ENCODE data around the gene COL24A1.

DNA sequence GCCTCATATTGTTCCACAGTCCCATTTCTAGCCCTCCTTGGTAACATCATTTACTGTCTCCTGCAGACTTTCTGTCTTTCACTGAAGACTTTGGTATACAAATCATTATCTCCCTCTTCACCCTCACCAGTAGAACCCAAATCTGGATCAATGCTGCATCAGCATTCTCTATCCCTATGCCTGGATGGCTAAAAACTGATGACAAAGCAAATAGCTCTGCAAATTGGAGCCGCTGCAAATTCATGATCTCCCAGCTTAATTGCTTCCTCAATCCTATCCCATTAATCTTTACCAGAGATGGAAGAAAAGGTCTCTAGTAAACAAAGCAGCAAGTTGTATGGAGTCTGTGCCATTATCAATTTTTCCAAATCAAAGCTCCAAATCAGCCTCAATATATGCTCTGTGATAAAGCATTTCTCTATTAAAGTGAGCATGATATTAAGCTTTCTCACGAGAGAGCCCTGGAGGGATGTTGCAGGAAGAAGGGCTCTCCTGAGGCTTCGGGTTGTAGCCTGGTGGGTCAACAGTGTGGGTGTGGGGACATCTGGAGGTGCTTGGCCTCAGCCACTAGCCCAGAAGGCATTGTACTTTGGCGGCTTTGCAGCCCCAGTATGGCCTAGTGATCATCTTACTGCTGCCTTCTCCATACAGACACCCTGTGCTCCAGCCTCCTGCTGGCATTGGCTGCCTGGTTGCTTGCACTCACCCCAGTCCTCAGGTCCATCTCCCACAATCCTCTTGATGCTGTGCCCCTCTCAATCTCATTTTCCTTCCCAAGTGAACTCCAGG lies 46.2 kb upstream of the COL24A1 start:
- TF ChIP-seq, protein P1, sequence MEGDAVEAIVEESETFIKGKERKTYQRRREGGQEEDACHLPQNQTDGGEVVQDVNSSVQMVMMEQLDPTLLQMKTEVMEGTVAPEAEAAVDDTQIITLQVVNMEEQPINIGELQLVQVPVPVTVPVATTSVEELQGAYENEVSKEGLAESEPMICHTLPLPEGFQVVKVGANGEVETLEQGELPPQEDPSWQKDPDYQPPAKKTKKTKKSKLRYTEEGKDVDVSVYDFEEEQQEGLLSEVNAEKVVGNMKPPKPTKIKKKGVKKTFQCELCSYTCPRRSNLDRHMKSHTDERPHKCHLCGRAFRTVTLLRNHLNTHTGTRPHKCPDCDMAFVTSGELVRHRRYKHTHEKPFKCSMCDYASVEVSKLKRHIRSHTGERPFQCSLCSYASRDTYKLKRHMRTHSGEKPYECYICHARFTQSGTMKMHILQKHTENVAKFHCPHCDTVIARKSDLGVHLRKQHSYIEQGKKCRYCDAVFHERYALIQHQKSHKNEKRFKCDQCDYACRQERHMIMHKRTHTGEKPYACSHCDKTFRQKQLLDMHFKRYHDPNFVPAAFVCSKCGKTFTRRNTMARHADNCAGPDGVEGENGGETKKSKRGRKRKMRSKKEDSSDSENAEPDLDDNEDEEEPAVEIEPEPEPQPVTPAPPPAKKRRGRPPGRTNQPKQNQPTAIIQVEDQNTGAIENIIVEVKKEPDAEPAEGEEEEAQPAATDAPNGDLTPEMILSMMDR (IDR thresholded peaks at IDR 0.05) = no peak
- no peak for TF ChIP-seq POLR2A (IDR thresholded peaks at IDR 0.05)
